Stimulated activated CD4-positive, alpha-beta T cell treated with anti-CD3 and anti-CD28 coated beads, Interleukin-12 subunit alpha, Interleukin-12 subunit beta, amount 100 ng/mL, for 4 hours (primary cell): ENCODE data around the gene CTNND2.
"Not testable (repeated sequence)": the region's sequence is repeated elsewhere in the genome, so short reads cannot be mapped to it uniquely, and the experiment has no call there.

Experiments
- DNase-seq: peaks from one replicate; pipeline ENCODE4 v3.0.0-alpha.2; 2020

The CTNND2 gene

DNA sequence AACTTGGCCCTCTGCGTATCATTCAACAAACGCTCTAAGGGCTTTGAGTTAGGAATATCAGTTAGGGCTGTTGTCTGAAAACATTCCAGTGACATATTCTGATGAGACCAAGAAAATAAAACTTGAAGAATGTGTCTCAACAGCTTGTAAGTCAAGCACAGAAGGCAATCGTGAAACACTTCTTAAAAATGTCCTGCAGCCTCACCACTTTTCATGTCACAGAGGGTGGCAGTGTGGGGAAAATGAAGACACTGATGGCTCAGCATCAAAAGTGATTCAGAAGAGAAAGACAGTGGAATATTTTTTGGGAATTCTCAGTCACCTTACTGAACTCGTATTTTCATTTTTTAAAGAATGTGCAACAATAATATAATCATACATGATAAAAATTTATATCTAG lies 247.3 kb downstream of the CTNND2 start:
- no peak for DNase-seq

DNA sequence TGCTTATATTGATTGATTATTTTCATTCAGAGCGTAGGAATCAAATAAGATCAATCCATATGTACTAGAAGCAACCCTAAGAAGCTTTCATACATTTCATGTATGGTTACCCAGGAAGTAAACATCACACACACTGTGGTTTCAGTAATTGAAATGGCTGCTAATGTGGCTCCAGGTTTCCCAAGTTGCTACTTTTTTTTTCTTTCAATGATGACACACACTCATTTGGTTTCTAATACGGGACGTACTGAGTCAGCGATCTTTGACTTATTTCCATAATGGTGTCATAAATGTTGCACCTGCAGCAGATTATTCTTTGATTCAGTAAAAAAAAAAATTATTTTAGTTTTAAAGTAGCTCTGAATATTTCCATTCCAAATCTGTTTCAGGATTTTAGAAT lies 248.6 kb downstream of the CTNND2 start:
- no peak for DNase-seq

DNA sequence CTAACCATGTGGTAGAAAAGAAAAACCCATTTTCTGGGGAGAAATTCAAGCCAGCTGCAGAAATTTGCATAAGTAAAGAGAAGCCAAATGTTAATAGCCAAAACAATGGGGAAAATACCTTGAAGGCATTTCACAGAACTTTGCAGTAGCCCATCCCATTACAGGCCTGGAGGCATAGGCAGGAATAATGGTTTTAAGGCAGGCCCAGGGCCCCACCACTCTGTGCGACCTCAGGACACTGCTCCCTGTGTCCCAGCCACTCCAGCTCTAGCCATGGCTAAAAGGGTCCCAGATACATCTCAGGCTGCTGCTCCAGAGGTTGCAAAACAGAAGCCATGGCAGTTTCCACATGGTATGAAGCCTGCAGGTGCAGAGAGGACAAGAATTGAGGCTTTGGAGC lies 253.3 kb downstream of the CTNND2 start:
- DNase-seq = no peak

DNA sequence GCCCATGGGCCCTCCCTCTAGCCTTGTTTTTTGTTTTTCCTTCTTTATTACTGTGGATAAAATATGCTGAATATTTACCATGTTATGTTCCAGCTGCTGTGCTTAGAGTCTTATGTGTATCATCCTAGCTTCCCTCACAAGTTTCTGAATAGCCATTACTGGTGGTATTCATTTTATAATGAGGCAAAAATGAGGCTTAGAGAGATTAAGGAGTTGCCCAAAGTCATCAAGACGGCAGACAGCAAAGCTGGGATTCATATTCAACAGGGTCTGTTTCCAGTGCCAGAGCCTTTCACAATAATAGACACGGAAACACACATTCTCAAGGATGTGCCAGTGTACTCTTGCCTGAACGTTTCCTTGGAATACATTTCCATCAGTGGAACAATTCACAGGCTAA lies 258.1 kb downstream of the CTNND2 start:
- DNase-seq = no peak

DNA sequence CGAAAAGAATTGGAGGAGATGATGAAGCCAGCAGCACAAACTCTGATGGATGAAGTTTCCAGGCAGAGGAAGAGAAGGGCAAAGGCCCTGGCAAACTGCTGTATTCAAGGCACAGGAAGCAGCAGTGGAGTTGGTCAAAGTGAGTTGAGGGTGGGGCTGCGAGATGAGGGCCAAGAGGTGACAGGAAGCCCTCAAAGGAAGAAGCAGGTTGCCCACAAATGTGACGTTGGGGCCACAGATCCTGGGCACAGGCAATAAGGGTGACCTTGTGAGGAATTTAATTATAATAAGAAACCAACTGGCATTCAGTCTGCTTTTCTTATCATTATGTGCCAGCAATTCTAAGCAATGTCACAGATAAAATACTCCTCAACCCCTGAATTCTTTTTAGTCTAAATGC lies 261.8 kb downstream of the CTNND2 start:
- DNase-seq = no peak

DNA sequence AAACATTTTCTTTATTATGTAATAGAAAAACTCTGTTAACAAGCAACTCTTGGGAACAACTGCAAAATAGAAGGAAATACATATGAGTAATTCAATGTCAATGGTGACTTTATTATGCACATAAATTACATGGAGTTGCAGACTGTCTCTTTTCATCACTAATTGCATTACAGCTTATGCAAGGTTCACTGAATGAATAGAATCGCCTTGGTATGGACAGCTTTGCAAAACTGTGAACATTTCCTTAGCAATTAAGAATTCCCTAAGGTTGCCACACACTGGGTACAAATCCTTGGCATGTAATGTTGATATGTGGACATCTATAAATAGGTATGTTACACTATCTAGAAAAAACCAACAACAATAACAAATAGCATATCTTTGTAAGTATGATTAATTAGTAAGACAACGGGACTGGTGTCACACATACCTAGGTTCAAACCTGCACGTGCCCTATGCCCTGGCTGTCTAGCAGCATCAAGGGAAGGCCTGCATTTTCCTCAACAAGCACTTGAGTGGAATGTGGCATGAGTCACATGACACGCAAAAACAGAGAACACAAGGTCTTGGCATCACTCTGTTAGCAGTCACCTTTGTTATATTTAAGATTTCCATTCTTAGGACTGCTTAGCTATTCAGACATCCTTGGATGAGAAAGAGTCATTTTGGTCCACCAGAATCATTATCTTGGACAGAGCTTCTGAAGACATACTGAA lies 263.9 kb downstream of the CTNND2 start:
- no peak for DNase-seq

DNA sequence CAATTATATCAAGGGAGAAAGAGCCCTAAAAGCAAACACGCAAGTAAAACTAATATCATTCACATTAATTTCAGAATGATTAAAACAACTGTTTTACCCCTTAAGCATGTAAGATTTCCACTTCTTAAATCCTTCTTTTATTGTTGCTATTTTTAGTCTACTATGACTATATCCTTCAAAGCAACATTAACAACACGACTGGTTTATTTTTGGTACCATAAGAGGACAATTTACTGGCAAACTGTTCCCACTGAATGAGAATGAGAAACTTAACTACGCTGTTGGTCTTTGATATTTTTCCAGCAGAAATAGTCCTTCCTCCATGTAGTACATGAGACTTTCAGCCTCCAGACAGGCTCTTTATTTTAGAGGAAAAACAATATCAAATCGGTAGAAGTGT lies 281.5 kb downstream of the CTNND2 start:
- DNase-seq = no peak

DNA sequence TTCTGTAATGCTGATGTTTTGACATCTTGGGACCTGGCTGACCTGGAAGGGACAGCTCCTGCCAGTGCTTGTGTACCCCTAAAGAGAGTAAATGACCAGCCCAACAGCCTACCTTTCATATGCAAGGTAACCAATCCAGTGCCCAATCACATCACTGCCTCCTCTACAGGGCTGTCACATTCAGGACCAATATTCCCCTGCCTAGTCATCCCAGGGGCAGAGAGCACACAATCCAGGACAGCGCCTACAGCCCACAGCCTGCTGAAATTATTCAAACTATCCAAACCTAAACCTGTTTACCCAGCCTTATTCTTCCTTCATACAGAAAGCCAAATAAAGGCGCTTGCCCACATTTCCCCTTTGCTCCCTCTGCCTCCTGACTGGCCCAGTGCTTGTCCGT lies 284.1 kb downstream of the CTNND2 start:
- no peak for DNase-seq

DNA sequence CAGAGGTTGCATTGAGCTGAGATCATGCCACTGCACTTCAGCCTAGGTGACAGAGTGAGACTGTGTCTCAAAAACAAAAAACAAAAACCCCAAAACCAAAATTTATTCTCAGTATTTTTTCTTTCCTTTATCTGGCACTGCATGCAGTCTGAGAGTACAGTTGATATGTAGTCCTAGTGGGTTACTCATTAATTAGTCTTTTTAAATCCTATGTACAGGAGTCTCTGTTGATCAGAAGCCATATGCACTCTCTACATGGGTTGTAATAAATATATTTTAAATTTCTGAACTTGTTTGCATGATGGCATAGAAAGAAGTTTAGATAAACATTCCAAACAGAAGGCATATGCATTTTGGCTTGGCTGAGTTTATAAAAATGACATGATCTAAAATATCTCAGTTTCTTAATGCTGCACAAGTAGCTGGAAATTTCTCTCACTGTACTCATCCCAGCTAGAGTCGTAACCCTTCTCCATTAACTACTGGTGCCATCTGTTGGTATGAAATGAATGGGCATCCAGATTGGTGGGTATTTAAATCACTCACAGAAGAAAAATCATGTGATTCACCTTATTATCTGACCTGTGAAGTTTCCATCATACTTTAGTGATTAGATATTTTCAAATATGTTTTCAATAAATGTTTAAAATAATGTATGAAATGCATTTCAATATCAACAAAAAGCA lies 284.8 kb downstream of the CTNND2 start:
- DNase-seq = no peak

DNA sequence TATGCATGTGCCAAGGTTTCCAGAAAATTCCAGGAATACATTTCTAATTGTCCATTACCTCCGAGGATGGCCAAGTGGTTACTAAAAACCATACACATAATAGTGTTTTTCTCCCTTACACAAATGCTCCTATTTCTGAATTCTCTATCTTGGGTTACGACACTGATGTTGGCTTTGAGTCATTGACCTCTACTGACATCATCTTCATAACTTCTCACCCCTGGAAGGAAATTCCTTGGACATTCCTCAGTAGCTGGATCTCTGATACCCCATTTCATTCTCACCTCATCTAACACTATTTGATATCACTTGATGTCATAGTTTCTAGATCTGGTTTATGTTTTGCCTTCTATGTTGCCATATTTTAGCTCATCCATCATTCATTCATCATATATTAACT lies 287.2 kb downstream of the CTNND2 start:
- DNase-seq = no peak

DNA sequence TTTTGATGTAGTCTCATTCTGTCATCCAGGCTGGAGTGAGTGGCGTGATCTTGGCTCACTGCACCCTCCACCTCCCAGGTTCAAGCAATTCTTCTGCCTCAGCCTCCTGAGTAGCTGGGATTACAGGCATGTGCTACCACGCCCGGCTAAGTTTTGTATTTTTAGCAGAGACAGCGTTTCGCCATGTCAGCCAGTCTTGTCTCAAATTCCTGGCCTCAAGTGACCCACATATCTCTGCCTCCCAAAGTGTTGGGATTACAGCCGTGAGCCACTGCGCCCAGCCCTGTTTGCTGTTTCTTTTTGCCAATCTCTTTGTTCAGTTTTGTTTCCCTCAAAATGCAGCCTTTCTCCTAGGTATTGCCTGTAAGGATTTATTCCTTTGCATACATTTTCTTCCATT lies 287.6 kb downstream of the CTNND2 start:
- not testable (repeated sequence) for DNase-seq

DNA sequence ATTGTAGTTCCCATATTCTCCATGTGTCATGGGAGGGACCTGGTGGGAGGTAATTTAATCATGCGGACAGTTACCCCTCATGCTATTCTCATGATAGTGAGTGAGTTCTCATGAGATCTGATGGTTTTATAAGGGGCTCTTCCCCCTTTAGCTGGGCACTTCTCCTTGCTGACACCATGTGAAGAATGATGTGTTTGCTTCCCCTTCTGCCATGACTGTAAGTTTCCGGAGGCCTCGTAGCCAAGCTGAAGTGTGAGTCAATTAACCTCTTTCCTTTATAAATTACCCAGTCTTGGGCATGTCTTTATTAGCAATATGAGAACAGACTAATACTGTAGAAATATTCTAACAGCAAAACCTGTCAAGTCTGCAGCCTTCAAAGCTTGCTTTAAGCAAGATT lies 293.2 kb downstream of the CTNND2 start:
- no peak for DNase-seq

DNA sequence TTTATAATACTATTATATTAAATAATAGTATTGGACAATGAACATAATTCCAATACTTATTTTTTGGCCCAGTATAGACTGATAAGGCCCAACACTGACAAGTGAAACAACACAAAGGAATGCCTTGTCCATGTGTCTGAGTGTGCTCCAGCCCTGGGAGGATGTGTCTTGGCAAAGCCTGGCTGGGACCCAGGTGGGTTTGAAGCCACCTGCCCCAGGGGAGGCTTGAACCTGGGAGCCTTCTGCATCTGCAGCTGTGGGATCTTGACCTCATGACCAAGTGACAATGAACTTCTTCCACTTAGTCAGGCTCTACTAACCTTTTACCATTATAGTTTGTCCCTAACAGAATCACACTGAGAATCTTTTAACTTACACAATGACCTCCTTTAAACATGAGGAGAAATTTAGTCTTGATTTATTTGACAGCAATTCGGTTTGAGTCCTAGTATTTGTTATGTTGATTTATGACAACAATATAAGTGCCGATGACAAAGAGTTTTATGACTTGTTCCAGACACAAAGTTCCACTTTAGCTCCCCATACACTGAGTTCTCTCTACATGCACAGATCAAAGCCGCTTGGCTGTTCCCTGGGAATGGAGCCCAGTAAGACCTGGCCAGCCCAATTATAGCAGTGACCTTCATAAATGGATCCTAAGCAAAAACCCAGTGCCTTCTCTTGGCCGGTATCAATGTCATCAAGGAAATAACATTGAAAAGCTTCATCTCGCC lies 294.5 kb downstream of the CTNND2 start:
- no peak for DNase-seq

DNA sequence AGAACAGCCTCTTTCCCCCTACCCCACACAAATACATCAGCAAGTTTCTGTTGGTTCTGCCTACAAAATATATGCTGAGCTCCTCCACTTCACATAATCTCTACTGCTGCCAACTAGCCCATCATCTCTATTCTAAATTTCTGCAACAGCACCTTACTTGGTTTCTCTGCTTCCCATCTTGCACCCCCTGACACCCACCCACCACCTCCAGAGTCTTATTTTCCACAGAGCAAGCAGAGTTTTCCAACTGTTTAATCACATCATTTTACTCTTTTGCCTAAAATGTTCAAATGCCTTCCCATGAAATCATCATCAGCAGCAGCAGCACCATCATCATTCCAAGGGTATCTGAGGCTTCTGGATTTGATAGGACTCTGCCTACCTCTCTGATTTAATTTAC lies 295.7 kb downstream of the CTNND2 start:
- no peak for DNase-seq

DNA sequence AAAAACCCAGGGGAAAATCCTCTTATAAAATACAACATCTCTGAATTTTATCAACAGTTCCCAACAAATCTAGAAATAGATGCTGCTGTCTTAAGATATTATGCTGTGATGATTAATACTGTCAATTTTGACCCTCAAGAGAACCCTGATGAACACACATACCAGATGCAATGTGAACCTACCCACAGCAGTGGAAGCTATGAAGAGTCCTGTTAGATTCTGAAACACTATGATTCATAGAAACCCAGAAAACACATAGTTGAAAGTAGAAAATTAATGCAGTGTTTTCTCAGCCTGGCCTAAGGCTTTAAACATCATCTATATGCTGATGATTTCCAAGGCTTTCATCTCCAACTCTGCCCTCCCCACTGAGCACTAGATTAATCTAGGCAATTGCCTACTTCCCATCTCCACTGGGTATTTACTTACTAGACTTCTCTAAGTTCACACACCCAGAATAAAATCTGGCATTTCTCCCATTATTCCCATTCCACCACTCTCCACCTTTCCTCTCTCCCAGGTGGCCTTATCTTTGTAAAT lies 296.2 kb downstream of the CTNND2 start:
- DNase-seq = no peak

DNA sequence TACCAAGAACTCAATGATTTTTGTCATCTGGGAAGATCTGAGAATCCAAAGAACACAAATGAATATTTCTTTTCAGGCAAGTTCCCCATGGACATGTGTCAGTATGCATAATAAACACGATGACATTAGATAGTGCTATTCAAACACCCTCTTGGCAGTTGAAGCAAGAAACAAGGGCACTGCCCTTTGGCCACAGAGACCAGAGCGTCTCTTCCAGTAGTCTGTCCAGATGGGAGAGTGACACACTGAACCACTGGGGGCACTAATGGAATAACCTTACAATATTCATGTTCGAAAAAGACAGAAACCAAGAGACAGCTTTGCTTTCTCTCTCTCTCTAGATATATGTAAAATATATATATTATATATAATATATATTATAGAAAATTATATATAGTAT lies 301.9 kb downstream of the CTNND2 start:
- no peak for DNase-seq

DNA sequence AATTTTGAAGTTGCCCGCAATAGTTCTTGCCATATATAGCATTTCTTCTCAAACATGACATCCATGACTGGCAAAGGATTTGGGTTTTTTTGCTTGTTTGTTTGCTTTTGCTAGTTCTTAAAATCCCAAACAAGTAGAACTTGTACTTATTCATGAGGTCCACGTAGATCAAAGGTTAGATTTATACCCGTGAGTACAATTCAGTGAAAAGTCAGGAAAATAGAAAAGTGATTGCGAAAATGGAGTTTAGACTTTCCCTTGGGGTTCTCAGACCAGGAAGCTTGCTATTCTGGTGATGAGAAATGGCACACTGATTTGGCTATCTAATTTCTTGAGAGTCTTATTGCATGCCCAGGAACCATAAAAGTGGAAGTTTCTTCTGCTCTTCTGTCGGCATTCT lies 304.7 kb downstream of the CTNND2 start:
- DNase-seq = no peak

DNA sequence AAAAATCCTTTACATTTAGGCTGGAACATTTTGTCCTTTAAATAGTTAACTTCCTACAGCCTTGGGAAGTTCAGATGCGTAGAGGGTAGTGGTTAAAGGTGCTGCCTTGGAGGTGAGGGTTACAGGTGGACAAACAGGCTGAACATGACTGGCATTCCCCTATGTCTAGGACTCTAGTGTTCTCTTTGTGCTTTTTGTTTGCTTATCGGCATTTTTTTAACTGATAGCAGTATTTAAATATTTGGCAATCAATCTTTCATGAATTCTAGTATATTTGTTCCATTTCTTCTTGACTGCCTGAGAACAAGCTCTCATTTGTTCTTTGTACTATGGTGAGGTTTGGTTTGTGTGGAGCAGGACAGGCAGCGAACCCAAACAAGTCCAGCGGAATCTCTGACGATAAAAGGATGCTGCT lies 307.6 kb downstream of the CTNND2 start:
- DNase-seq = no peak

DNA sequence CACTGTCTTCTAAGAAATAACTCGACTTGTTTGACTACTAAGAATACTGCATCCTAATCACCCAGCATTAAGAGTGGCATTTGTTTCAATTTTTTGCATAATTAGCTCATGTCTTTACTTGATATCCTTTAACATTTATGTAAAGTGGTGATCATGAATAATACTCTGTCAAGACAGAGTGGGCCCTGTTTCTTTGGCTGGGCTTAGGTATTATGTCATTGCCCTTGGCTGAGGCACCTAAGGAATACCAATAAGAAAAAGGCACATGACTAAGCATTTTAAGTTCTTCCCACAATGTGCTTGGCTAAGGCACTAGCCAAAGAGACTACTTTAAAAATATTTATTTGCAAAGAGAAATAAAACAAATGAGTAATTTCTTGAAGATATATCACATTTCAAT lies 308.1 kb downstream of the CTNND2 start:
- no peak for DNase-seq

DNA sequence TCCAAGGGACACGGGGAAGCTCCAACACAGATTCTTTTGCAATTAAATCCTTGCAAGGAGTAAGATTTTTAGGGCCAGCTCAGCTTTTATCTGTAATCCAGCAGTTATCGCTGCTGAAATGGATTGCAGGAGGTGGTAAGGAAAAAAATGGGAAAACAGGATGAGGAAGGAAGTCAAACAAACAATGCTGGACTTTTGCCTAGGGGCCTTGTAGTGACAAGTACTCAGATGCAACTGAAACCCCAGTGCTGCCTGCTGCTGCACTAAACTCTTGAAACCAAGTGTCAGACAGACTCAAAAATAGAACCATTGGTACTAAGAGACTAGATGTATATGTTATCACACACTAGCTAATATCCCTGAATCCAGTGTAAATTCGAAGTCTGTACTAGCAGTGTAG lies 309.2 kb downstream of the CTNND2 start:
- no peak for DNase-seq

DNA sequence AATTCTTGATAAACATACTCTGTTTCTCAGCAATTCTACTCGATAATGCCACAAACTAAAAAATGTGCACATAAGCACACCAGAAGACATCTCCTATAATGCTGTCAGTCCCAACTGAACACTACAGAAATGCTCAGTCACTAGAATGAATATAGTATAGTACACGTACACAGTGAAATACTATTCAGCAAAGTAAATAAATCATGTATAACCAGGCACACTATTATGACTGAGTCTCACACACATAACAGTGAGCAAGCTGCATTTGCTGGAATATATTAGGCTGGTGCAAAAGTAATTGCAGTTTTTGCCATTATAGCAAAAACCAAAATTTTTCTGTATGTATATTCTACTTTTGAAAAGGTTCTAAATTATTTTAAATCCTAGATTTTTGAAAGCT lies 310.2 kb downstream of the CTNND2 start:
- DNase-seq = no peak

DNA sequence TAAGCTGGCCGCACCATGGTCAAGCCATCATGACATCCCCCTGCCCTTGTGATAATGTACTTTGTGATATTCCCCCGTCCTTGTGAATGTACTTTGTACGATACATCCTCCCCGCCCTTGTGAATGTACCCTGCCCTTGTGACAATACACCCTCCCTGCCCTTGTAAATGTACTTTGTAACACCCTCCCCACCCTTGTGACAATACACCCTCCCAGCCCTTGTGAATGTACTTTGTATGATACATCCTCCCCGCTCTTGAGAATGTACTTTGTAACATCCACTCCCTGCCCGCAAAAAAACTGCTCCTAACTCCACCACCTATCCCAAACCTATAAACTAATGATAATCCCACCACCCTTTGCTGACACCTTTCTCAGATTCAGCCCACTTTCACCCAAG lies 313.8 kb downstream of the CTNND2 start:
- no peak for DNase-seq

DNA sequence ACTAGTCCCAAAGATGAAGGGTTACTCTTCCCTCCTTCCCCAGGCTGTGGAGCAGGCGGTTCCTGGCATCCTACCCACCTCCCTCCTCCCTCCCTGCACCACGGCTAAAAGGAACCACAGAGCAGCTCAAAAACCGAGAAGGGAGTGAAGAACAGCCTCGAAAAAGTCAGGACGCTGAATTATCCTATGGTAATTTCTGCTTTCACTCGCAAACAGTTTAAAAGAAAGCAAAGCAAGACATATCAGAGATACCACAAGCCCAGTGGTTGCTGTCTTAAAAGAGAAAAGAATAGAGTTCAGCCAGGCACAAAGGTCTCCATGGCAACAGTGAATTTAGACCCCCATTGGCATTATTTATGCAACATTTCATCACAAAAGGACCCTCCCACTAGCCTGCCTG lies 315.4 kb downstream of the CTNND2 start:
- DNase-seq = no peak

DNA sequence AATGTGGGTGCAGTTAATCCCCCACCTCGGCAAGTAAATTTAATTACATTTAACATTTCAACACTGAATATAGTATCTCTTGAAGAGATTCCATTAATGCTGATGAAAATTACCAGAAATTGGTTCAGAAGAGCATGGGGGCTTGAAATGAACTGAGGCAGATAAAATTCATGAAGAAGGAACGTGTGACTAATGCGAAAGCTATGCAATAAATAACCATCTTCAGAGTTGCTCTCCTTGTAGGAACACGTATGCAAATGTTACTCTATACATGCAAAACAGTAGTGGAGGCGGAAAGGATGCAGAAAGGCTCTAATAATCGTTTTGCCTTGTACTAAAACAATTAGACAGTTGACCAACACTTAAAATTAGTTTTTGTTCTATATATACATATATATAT lies 320.2 kb downstream of the CTNND2 start:
- no peak for DNase-seq
